Stimulated activated CD4-positive, alpha-beta T cell treated with anti-CD3 and anti-CD28 coated beads, Interleukin-2, amount 100 ng/mL, for 24 hours (primary cell): ENCODE results near the gene MYRIP.

Experiments
- DNase-seq, 2 donors: peaks; one replicate each; pipeline ENCODE4 v3.0.0-alpha.2; 2020

The MYRIP gene

GRCh38 chr3:39910135-39910534 is 100.7 kb downstream of the MYRIP start:
- DNase-seq: no peak

GRCh38 chr3:39910826-39911464 is 101.5 kb downstream of the MYRIP start:
- DNase-seq: no peak

- no peak for DNase-seq
These were observed 102.3 kb downstream of the MYRIP start for GRCh38 chr3:39911465-39912309.

GRCh38 chr3:39915027-39915426 is 105.6 kb downstream of the MYRIP start:
- DNase-seq: no peak

GRCh38 chr3:39917065-39917773 is 107.8 kb downstream of the MYRIP start:
- no peak for DNase-seq

- no peak for DNase-seq
These were observed 109.9 kb downstream of the MYRIP start for GRCh38 chr3:39919281-39919680.

GRCh38 chr3:39920271-39920670 is 110.9 kb downstream of the MYRIP start:
- DNase-seq: no peak

GRCh38 chr3:39927479-39927878 is 118.1 kb downstream of the MYRIP start:
- DNase-seq: no peak

- no peak for DNase-seq
These were observed 124.7 kb downstream of the MYRIP start for GRCh38 chr3:39933986-39934693.

GRCh38 chr3:39934696-39935095 is 125.3 kb downstream of the MYRIP start:
- DNase-seq: no peak

- no peak for DNase-seq
These were observed 125.9 kb downstream of the MYRIP start for GRCh38 chr3:39935261-39935660.

GRCh38 chr3:39936848-39937247 is 127.4 kb downstream of the MYRIP start:
- no peak for DNase-seq

GRCh38 chr3:39937315-39937714 is 127.9 kb downstream of the MYRIP start:
- DNase-seq: no peak

- no peak for DNase-seq
These were observed 128.5 kb downstream of the MYRIP start for GRCh38 chr3:39937874-39938273.

- no peak for DNase-seq
These were observed 132.5 kb downstream of the MYRIP start for GRCh38 chr3:39941931-39942330.

- no peak for DNase-seq
These were observed 151.2 kb downstream of the MYRIP start for GRCh38 chr3:39960515-39961191.

- DNase-seq: no peak
These were observed 151.8 kb downstream of the MYRIP start for GRCh38 chr3:39961230-39961629.

- DNase-seq: no peak
These were observed 153.2 kb downstream of the MYRIP start for GRCh38 chr3:39962581-39962980.

GRCh38 chr3:39965461-39965860 is 156.1 kb downstream of the MYRIP start:
- no peak for DNase-seq

- DNase-seq: no peak
These were observed 156.6 kb downstream of the MYRIP start for GRCh38 chr3:39965997-39966396.

GRCh38 chr3:39970982-39971381 is 161.6 kb downstream of the MYRIP start:
- DNase-seq: no peak

- no peak for DNase-seq
These were observed 162.2 kb downstream of the MYRIP start for GRCh38 chr3:39971559-39972031.
